CD4-positive, alpha-beta memory T cell (primary cell): ENCODE measurements around the gene ZNF28. TPM values are rescaled to one million over a fixed set of nuclear protein-coding genes. Genes with fewer than 3 reads are reported as not detected.
"Not testable (repeated sequence)": the region's sequence is repeated elsewhere in the genome, so short reads cannot be mapped to it uniquely, and the experiment has no call there.

ENCODE experiments used
- CTCF ChIA-PET: fragments of 350-600 bp; sonication (Branson Sonifier 250); formaldehyde crosslinking; loops from one replicate; lab custom pipeline; 2021; ENCODE audit warnings: inconsistent platforms; ENCODE audit not compliant: partially characterized antibody; lab: Charles Lee
- POLR2A ChIA-PET: fragments of 350-600 bp; sonication (Branson Sonifier 250); formaldehyde crosslinking; loops from one replicate; lab custom pipeline; 2021; ENCODE audit not compliant: partially characterized antibody; lab: Charles Lee
- DNase-seq, 5 donors: peaks; one replicate each; pipeline versions ENCODE4 v3.0.0 to v3.0.0-alpha.2; 2020 to 2022; ENCODE audit warnings: mixed read lengths in 1 of 5
- H3K27ac ChIP-seq: one replicate; pipeline ENCODE4 v1.7.0; 2013; ENCODE audit warnings: low read depth, low read length
- H3K27me3 ChIP-seq: 2 replicates; pipeline ENCODE4 v1.7.0; 2013; ENCODE audit warnings: mild to moderate bottlenecking, low read length, moderate library complexity; ENCODE audit not compliant: insufficient read depth
- H3K36me3 ChIP-seq: 2 replicates; pipeline ENCODE4 v1.7.0; 2013; ENCODE audit warnings: mild to moderate bottlenecking, low read length, moderate library complexity; ENCODE audit not compliant: insufficient read depth
- H3K4me1 ChIP-seq: 2 replicates; pipeline ENCODE4 v1.7.0; 2013; ENCODE audit warnings: mild to moderate bottlenecking, low read length, moderate library complexity; ENCODE audit not compliant: insufficient read depth
- H3K4me3 ChIP-seq, 2 donors: one replicate each; pipeline ENCODE4 v1.7.0; 2013; ENCODE audit warnings: low read length in 2 of 2, mild to moderate bottlenecking in 1 of 2
- H3K9me3 ChIP-seq, 2 donors: one replicate each; pipeline ENCODE4 v1.7.0; 2013; ENCODE audit warnings: low read length in 2 of 2, control low read depth in 1 of 2; ENCODE audit not compliant: control insufficient read depth in 1 of 2
- H3K27ac Mint-ChIP-seq, 7 donors: one replicate each; pipeline ENCODE4 v1.8.0; 2020 to 2021; ENCODE audit warnings: mixed read lengths in 7 of 7, mild to moderate bottlenecking in 6 of 7, inconsistent platforms in 3 of 7, moderate library complexity in 3 of 7
- H3K27me3 Mint-ChIP-seq, 2 donors: one replicate each; pipeline ENCODE4 v1.8.0; 2020 to 2021; ENCODE audit warnings: mixed read lengths in 2 of 2
- H3K36me3 Mint-ChIP-seq, 2 donors: one replicate each; pipeline ENCODE4 v1.8.0; 2020 to 2021; ENCODE audit warnings: mixed read lengths in 2 of 2, inconsistent platforms in 1 of 2, mild to moderate bottlenecking in 1 of 2
- H3K4me1 Mint-ChIP-seq, 4 donors: one replicate each; pipeline ENCODE4 v1.8.0; 2020 to 2021; ENCODE audit warnings: mixed read lengths in 4 of 4, mild to moderate bottlenecking in 1 of 4
- H3K4me3 Mint-ChIP-seq, 8 donors: one replicate each; pipeline ENCODE4 v1.8.0; 2020 to 2021; ENCODE audit warnings: mixed read lengths in 8 of 8, mild to moderate bottlenecking in 7 of 8, moderate library complexity in 6 of 8, inconsistent platforms in 3 of 8
- H3K9me3 Mint-ChIP-seq, 8 donors: one replicate each; pipeline ENCODE4 v1.8.0; 2020 to 2021; ENCODE audit warnings: mixed read lengths in 8 of 8, mild to moderate bottlenecking in 5 of 8, inconsistent platforms in 3 of 8, moderate library complexity in 1 of 8
- intact Hi-C: fragments of 100-400 bp; cut with micrococcal nuclease; formaldehyde crosslinking; loops from one replicate; pipeline ENCODE4 v1.15.1; 2023
- polyA plus RNA-seq, 2 donors: library from polyadenylated mRNA; unstranded; fragments of 300-500 nt; fragmentation: Illumina TruSeq; gene quantifications; one replicate each; pipeline ENCODE4 v1.2.3, GENCODE V29; 2021
- total RNA-seq, 2 experiments: library from RNA; stranded (reverse); gene quantifications; one replicate each; pipeline ENCODE4 v1.2.3, GENCODE V29; 2021

The ZNF28 gene
- total and polyA plus RNA-seq, 4 experiments from 2014 or later: 14.9 to 24.6 (median 21.6) TPM

GRCh38 chr19:52778811-52779210, 42.6 kb downstream of the ZNF28 start:
- ChIA-PET CTCF (no interaction called here), POLR2A (interaction anchor here (0.7 kb wide), 1 partner anchor 550 kb away, joined by 3 read pairs; no protein-coding TSS in a partner anchor)
- H3K4me3 Mint-ChIP-seq: peak overlapping the region in 6 of 8 donors; percentile 21 to 67 (median 40)
- no peaks in the 10 kb centered on the region for H3K27me3 ChIP-seq
- peaks cover 16 to 37% (median 25%) of the 10 kb centered on the region in 4 donors for H3K4me1 Mint-ChIP-seq
- H3K9me3 Mint-ChIP-seq: peaks cover 0 to 62% (median 49%) of the 10 kb centered on the region in 8 donors
- intact Hi-C loops: no loop called here
- H3K36me3 Mint-ChIP-seq: peaks cover 54 to 70% of the 10 kb centered on the region in 2 donors
- H3K4me1 ChIP-seq: no peaks in the 10 kb centered on the region
- no peaks in the 10 kb centered on the region for H3K36me3 ChIP-seq
- DNase-seq: peak in 4 of 5 donors; percentile 4 to 65 (median 12)
- peak overlapping the region; percentile 58 to 90 (median 82) for H3K27ac Mint-ChIP-seq
- H3K9me3 ChIP-seq: no peaks in the 10 kb centered on the region
- no peak overlapping the region for H3K4me3 ChIP-seq
- H3K27me3 Mint-ChIP-seq: no peaks in the 10 kb centered on the region
- no peak overlapping the region for H3K27ac ChIP-seq

DNA sequence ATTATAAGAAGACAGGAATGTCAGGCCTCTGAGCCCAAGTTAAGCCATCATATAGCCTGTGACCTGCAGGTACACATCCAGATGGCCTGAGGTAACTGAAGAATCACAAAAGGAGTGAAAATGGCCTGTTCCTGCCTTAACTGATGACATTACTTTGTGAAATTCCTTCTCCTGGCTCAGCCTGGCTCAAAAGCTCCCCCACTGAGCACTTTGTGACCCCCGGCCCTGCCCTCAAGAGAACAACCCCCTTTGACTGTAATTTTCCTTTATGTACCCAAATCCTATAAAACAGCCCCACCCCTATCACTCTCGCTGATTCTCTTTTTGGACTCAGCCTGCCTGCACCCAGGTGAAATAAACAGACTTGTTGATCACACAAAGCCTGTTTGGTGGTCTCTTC, 65.0 kb downstream of the ZNF28 start:
- H3K27ac Mint-ChIP-seq, H3K4me3 ChIP-seq, POLR2A ChIA-PET, intact Hi-C loops, H3K36me3 ChIP-seq, H3K9me3 ChIP-seq, H3K4me3 Mint-ChIP-seq, H3K27me3 Mint-ChIP-seq, H3K27ac ChIP-seq, H3K4me1 ChIP-seq, H3K27me3 ChIP-seq, CTCF ChIA-PET, DNase-seq, H3K4me1 Mint-ChIP-seq, H3K36me3 Mint-ChIP-seq: not testable (repeated sequence)
- H3K9me3 Mint-ChIP-seq: peaks cover 2 to 35% (median 27%) of the 10 kb centered on the region in 8 donors

DNA sequence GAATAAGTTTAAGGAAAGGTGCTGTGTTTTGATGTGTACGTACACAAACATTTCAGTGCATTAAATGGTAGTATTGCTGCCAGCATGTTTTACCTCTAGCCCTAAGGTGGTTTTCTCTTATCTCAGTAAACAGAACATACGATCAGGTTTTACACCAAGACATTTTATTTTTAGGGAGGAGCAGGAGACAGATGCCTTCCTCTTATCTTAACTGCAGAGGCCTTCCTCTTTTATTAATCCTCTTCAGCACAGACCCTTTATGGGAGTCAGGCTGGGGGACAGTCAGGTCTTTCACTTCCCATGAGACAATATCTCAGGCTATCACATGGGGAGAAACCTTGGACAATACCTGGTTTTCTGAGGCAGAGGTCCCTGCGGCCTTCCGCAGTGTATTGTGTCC, 71.7 kb downstream of the ZNF28 start:
- no peaks in the 10 kb centered on the region for H3K36me3 Mint-ChIP-seq
- no peak overlapping the region for H3K4me3 Mint-ChIP-seq
- H3K27me3 ChIP-seq: no peaks in the 10 kb centered on the region
- no peaks in the 10 kb centered on the region for H3K4me1 ChIP-seq
- no peak overlapping the region for H3K4me3 ChIP-seq
- H3K9me3 ChIP-seq: no peaks in the 10 kb centered on the region
- no peak overlapping the region for H3K27ac ChIP-seq
- peaks cover 2 to 13% (median 7%) of the 10 kb centered on the region in 4 donors for H3K4me1 Mint-ChIP-seq
- H3K27me3 Mint-ChIP-seq: no peaks in the 10 kb centered on the region
- H3K27ac Mint-ChIP-seq: no peak overlapping the region
- no peaks in the 10 kb centered on the region for H3K9me3 Mint-ChIP-seq
- intact Hi-C loops: no loop called here
- no peaks in the 10 kb centered on the region for H3K36me3 ChIP-seq
- no peak for DNase-seq
- CTCF ChIA-PET: interaction anchor here (0.9 kb wide), 1 partner anchor 406 kb away, joined by 4 read pairs; no protein-coding TSS in a partner anchor
- POLR2A ChIA-PET: no interaction called here

DNA sequence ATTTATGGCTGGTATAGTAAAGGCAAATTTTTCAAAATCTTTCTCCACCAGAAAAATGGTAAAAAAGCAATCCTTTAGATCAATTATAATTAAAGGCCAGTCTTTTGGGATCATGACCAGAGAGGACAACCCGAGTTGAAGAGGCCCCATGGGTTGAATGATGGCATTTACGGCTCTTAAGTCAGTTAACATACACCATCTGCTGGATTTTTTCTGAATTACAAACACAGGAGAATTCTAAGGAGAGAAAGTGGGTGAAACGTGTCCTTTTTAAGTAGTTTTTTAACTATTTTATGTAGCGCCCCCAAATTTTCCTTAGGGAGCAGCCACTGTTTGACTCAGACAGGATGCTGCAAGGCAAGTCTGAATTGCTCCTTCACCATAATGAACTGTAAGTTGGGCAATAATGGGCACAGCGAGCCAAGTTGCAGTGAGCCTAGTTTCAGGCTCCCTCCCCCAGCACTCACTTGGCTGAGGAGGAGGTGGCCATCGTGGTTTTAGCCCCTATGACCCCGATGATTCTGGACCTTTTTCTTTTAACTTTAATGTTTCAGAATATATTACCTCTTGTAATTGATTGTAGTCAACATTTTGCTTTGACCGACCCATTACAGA, 73.0 kb downstream of the ZNF28 start:
- Histone ChIP-seq H3K36me3 (no peaks in the 10 kb centered on the region), H3K9me3 (no peaks in the 10 kb centered on the region), H3K27me3 (no peaks in the 10 kb centered on the region), H3K4me3 (no peak overlapping the region), H3K4me1 (no peaks in the 10 kb centered on the region), H3K27ac (no peak overlapping the region)
- Mint-ChIP-seq H3K4me1 (peaks cover 2 to 20% (median 7%) of the 10 kb centered on the region in 4 donors), H3K4me3 (no peak overlapping the region), H3K9me3 (no peaks in the 10 kb centered on the region), H3K36me3 (no peaks in the 10 kb centered on the region), H3K27ac (no peak overlapping the region), H3K27me3 (no peaks in the 10 kb centered on the region)
- CTCF ChIA-PET: interaction anchor here (0.9 to 1.2 kb wide), 3 partner anchors 10 to 500 kb away, joined by 3 to 5 read pairs (median 4); no protein-coding TSS in a partner anchor
- DNase-seq: peak in 4 of 5 donors; percentile 30 to 41 (median 35)
- intact Hi-C loops: loop anchor here (1.0 kb wide), 2 partner anchors 13 to 609 kb away; partner anchors contain the start of genes ZNF611 and ZNF616
- POLR2A ChIA-PET: no interaction called here

Other genes with a start within 250 kb of the ZNF28 start
- 100 to 1,000 TPM; 128 to 130 TPM for gene ZNF83, start 183.3 kb downstream of the ZNF28 start, total RNA-seq
- 10 to 100 TPM; 10.7 to 25.6 TPM for gene ZNF83, start 183.3 kb downstream of the ZNF28 start, polyA plus RNA-seq
- 10 to 100 TPM; 52.8 to 53.7 TPM for gene ZNF611, start 86.6 kb downstream of the ZNF28 start, total RNA-seq
- 10 to 100 TPM; 23.6 to 37.9 TPM for gene ZNF611, start 86.6 kb downstream of the ZNF28 start, polyA plus RNA-seq
- 10 to 100 TPM; 43.3 to 47.8 TPM for gene ZNF600, start 34.8 kb downstream of the ZNF28 start, total RNA-seq
- gene ZNF600, start 34.8 kb downstream of the ZNF28 start, polyA plus RNA-seq: 10 to 100 TPM; 10.9 to 20.1 TPM
- 10 to 100 TPM; 25.2 to 25.7 TPM for gene ZNF468, start 36.0 kb upstream of the ZNF28 start, total RNA-seq
- gene ZNF468, start 36.0 kb upstream of the ZNF28 start, polyA plus RNA-seq: 10 to 100 TPM; 20.9 to 24.9 TPM
- gene ZNF320, start 76.0 kb upstream of the ZNF28 start, total RNA-seq: 10 to 100 TPM; 14.1 to 15.6 TPM
- gene ZNF320, start 76.0 kb upstream of the ZNF28 start, polyA plus RNA-seq: 1 to 10 TPM in 1 of 2 donors, not detected in 1; 2.8 TPM
- 10 to 100 TPM; 10.7 to 11.4 TPM for gene ZNF888, start 101.8 kb upstream of the ZNF28 start, total RNA-seq
- 1 to 10 TPM; 1.2 to 2.8 TPM for gene ZNF888, start 101.8 kb upstream of the ZNF28 start, polyA plus RNA-seq
- 10 to 100 TPM; 26.1 to 29.6 TPM for gene ZNF816, start 141.2 kb upstream of the ZNF28 start, total RNA-seq
- 10 to 100 TPM in 1 of 2 donors, 1 to 10 TPM in 1; 6.5 to 19.9 TPM for gene ZNF816, start 141.2 kb upstream of the ZNF28 start, polyA plus RNA-seq
- not detected for gene ERVV-1, start 192.3 kb upstream of the ZNF28 start, total RNA-seq
- not detected for gene ERVV-1, start 192.3 kb upstream of the ZNF28 start, polyA plus RNA-seq
- gene ERVV-2, start 223.1 kb upstream of the ZNF28 start, total RNA-seq: not detected
- gene ERVV-2, start 223.1 kb upstream of the ZNF28 start, polyA plus RNA-seq: not detected